ENCODE data around the gene KCNN3.

KCNN3 gene

DNA sequence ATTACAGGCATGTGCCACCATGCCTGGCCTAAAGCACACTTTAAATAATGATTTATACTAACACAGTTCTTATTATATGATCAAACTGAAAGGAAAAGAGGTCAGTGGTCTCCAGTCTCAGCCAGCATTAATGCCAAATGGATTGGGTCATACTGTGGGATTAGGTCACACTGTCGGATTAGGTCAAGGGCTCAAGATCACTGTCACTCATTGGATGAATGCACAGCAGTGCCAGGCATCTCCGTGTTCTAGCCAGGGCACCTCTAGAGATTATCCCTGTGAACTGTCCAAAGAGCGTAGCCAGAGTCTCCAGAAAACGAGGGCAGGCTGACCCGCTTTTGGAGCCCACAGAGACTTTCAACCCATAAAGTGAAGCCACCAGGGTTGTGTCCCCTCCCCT is 70.9 kb downstream of the KCNN3 start:
- TF ChIP-seq REST (IDR thresholded peaks at IDR 0.05; ENCODE audit: insufficient read depth in 1 of 2, low read depth in 2 of 2, low read length in 2 of 2) (no peak), POLR2AphosphoS5 (IDR thresholded peaks at IDR 0.05; ENCODE audit: low read depth, low read length) (no peak), SIN3A (IDR thresholded peaks at IDR 0.05; ENCODE audit: borderline replicate concordance, insufficient read depth, low read length) (no peak), TAF1 (IDR thresholded peaks at IDR 0.05; ENCODE audit: borderline replicate concordance, insufficient read depth, low read length) (no peak), FOXP2 (optimal IDR thresholded peaks at IDR 0.05; ENCODE audit: borderline replicate concordance, extremely low read depth, extremely low read length, insufficient read depth) (no peak)

- TF ChIP-seq FOXP2 (optimal IDR thresholded peaks at IDR 0.05; ENCODE audit: borderline replicate concordance, extremely low read depth, extremely low read length, insufficient read depth) (no peak), SIN3A (IDR thresholded peaks at IDR 0.05; ENCODE audit: borderline replicate concordance, insufficient read depth, low read length) (no peak), POLR2AphosphoS5 (IDR thresholded peaks at IDR 0.05; ENCODE audit: low read depth, low read length) (no peak), REST (IDR thresholded peaks at IDR 0.05; ENCODE audit: insufficient read depth in 1 of 2, low read depth in 2 of 2, low read length in 2 of 2) (no peak), TAF1 (IDR thresholded peaks at IDR 0.05; ENCODE audit: borderline replicate concordance, insufficient read depth, low read length) (no peak)
Measured at GRCh38 chr1:154798645-154799044, 71.4 kb downstream of the KCNN3 start.

GRCh38 chr1:154797175-154797574 is 72.9 kb downstream of the KCNN3 start:
- TF ChIP-seq TAF1 (IDR thresholded peaks at IDR 0.05; ENCODE audit: borderline replicate concordance, insufficient read depth, low read length), result no peak

- TF ChIP-seq FOXP2 (optimal IDR thresholded peaks at IDR 0.05; ENCODE audit: borderline replicate concordance, extremely low read depth, extremely low read length, insufficient read depth) (no peak), POLR2AphosphoS5 (IDR thresholded peaks at IDR 0.05; ENCODE audit: low read depth, low read length) (no peak), REST (IDR thresholded peaks at IDR 0.05; ENCODE audit: insufficient read depth in 1 of 2, low read depth in 2 of 2, low read length in 2 of 2) (no peak), SIN3A (IDR thresholded peaks at IDR 0.05; ENCODE audit: borderline replicate concordance, insufficient read depth, low read length) (no peak), TAF1 (IDR thresholded peaks at IDR 0.05; ENCODE audit: borderline replicate concordance, insufficient read depth, low read length) (no peak)
Measured at GRCh38 chr1:154796303-154796892, 73.7 kb downstream of the KCNN3 start.

DNA sequence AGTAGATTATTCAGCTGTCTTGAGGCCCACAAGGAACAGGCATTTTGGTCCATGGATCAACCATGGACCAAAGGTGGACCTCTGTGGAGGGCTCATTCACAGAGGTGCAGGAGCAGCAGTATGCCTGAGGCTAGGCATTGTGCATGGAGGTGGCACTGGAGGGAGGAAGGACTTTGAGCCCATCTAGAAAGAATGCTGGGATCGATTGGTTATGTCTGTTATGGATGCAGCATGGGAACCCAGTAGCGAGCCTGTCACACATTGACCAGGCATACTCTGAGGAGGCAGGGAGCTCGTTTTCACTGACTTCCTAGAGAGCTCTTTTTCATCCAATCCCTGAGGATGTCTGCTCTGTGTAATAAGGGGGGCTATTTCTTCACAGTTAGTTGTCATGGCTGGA is 75.5 kb downstream of the KCNN3 start:
- TF ChIP-seq TAF1 (IDR thresholded peaks at IDR 0.05; ENCODE audit: borderline replicate concordance, insufficient read depth, low read length) (no peak), SIN3A (IDR thresholded peaks at IDR 0.05; ENCODE audit: borderline replicate concordance, insufficient read depth, low read length) (no peak), FOXP2 (optimal IDR thresholded peaks at IDR 0.05; ENCODE audit: borderline replicate concordance, extremely low read depth, extremely low read length, insufficient read depth) (no peak), POLR2AphosphoS5 (IDR thresholded peaks at IDR 0.05; ENCODE audit: low read depth, low read length) (no peak), REST (IDR thresholded peaks at IDR 0.05; ENCODE audit: insufficient read depth in 1 of 2, low read depth in 2 of 2, low read length in 2 of 2) (no peak)

All from PFSK-1 (cell line).